NCI-H2171 (cell line): ENCODE data around the gene RTN4RL2.

ENCODE experiments used
- DNase-seq: peaks from one replicate; lab custom pipeline; 2025; lab: John Stamatoyannopoulos, UW

The RTN4RL2 gene

DNA sequence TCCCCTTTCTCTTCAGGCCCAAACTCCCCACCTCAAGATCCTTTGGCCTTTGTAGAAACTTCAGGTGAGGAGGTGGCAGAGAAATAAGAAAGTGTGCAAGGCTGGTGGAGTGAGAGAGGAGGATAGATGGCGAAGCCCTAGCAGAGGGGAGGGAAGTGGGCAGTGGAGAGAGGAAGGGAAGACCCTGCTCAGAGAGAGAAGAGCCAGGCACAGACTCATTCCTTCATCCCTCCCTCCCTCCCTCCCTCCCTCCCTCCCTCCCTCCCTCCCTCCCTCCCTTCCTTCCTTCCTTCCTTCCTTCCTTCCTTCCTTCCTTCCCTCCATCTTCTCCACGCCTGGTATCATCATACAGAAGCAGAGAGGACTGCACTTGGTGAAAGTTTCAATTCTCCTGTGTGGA lies 21.0 kb downstream of the RTN4RL2 start:
- no peak for DNase-seq

DNA sequence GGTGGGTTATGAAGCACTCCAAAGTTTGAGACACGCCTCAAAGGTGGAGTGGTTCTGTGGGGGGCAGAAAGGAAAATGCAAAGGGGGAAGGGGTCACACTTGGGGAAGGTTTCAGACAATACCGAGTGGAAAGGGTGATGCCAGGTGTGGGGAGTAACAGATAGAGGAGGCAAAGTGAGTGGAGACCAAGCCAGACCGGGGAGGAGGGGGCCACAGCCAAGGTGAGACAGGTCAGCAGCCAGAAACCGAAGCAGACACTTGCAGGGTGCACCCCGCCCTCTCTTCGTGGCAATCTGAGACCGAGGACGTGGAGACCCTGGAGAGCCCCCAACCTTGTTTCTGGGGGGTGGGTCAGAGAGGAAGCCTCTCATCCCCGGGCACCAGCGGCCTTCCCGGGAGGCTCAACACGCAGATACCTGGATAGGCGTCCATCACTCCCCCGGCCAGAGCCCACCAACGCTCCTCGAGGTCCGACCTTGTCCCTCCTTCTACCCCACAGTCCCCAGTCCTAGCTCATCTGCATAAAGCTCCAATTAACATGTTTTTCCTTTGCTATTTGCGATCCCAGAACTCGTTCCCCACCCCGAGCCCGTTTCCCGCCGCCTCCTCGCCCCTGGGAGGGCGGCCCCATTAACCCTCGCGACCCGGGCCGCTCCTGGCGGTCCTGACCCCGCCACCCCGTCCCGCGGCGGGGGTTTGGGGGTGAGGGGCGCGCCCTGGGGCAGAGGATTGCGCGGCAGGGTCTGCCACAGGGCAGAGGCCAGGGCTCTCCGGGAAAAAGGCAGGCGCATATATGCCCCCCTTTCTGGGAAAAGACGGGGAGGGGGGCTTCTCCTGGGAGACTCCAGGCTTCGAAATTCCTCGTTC lies 21.8 kb downstream of the RTN4RL2 start:
- DNase-seq: no peak

DNA sequence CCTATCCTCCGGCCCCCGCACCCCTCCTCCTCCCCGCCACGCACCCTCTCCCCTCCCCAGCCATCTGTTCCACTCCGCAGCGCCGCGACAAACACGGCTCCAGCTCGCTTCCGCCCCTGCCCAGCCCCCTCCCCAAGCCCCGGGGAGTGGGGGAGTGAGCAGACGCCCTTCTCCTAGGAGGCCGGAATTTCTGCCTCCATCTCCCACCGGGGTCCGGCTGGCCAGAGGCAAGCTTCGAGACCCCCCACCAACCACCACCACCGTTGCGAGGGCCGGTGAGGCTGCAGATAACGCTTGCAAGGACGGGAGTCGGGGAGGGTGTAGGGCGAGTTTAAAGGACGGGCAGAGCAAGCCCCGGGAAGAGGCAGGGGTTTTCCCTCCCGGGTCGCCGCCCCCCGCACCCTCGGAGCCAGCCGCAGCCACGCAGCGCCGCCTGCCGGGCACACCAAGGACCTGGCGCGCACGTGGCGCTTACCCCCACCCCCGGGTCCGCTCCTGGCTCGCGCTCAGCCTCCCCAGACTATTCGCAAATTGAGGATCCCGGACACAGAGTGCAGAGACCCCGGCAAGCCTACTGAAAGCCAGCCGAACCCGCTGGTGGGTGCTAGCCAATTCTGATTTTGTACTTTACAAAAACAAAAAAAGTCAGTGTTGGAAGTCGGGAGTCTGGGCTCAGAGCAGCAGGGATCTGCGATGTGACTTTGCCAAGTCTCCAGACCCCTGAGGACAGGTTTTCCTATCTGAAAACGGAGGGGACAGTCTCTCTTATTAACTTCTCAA lies 22.6 kb downstream of the RTN4RL2 start:
- peak; percentile 86 for DNase-seq

DNA sequence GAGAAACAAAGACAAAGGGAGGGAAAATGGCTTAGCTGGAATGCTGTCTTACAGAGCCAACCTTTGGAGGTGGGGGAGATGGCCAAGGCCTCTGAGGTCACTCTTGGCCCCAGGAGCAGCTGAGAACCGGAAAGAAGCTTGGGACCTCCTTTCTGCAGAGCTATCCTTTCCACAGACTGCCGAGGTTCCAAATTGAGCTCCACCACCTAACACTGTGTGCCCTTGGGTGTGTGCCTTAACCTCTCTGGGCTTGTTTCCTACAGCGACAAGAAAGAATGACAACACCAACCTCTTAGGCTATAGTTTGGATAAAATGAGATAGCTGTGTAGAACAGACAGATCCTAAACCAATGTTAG lies 23.2 kb downstream of the RTN4RL2 start:
- DNase-seq: no peak

DNA sequence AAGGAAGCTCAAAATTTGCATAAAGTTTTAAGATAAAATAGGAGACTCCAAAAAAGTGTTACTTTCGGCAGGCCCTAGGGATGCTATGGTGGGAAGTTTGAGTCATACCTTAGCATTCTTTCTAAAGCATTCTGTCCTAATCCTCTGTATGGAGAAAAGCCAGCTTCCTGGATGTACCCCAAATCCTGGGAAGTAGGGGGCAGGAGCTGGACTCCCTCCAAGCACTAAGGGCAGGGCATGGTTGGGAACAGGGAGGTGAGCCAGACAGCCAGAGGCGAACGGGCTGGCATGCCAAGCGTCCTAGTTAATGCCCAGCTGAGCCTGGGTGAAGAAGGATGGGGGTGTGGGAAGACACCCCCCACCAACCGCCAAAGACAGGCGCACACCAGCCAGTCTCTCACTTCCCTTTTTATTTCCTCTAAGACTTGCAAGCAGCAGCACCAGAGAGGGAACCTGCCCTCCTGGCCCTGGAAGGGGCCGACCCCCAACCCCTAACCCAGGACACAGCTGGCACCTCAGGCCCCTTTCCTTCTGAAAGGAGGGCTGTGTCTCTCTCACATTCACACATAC lies 23.9 kb downstream of the RTN4RL2 start:
- DNase-seq: no peak

DNA sequence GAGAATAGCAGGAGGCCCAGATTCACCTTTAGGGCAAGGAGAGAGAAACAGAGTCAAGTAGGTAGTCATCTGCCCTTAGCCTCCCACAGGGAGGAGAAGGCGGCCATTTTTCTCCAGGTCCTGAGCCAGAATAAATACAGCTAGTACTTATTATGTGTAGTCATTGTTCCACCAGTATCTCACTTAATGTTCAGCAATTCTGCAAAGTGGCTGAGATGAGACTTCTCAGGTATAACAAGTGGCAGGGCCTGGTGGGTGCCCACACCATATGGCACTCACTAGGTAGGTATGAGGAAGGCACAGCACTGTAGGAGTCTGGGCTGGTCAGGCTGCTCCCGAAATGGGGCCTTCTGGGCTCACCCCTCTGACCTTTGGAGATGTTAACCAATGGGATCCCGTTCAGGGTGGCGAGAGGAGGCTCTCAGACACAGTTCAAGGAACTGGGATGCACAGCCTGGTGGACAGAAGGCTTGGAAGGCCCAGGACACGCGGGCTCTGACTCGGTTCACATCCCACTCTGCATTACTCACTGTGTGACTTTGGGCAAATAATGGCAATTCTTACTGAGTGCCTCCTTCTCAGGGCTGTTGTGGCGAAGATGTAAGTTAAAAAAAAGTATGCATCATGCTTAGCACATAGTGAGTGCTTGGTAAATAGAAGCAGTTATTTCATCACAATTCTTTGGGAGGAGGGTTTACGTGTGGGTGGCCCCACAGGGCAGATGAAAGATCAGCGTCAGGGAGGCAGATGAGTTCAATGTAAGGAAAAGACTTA lies 25.1 kb downstream of the RTN4RL2 start:
- no peak for DNase-seq

DNA sequence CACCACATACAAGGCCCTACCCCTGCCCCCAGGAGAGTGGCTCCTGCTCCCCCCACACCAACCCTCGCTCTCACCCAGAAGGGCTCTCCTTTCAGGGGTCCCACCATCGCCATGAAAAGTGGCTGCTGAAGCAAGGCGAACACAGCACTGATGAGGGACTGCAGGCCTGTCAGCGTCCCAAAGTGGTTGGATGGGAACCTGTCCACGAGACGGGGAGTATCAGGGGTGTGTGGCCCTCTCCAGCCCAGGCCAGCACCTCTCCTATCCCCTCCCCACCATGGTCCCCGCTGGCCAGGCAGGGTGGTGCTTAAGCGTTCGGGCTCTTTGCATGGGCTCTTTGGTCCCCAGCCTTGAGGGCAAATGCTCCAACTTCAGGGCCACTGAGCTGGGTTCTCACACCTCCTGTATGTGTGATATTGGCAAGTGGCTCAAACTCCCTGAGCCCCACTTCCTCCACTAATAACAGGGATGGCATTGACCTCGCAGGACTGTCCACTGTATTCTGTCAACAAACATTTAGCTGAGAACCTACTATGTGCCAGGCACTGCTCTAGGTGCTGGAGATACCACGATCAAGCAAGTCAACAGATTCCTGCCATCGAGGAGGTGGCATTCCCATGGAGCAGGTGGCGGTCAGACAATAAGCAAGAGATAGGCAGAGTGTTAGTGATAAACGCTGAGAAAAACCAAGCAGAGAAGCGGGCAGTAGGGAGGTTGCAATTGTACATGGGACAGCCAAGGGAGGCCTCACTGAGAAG lies 26.9 kb downstream of the RTN4RL2 start:
- DNase-seq: no peak

DNA sequence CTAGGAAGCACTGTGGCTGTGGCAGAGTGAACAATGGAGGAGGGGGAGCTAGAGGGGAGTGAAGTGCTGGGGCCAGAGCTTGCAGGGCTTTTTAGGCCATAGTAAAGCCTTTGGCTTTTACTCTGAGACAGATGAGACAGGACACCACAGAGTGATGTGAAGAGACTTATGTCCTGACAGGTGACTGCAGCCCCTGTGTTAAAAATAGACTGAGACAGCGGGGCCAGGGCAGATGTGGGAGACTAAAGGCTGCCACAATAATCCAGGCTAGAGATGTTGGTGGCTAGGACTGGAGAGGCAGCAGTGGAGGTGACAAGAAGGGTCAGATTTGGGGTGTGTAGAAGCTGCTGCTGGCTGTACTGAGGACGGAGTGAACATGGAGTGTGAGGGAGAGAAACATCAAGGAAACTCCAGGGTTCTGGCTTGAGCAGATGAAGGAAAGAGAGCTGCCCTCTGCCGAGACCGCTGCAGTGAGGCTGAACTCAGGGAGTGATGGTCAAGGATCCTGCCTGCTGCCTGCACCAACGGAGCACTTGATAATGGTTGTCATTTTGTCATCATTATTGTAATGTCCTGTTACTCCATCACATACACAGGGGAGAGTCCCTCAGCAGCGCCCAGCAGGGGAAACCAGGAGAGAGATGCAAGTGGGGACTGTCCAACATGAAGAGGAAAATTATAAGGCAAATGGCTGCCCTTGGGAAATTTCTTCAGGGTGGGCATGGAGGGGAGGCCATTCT lies 27.8 kb downstream of the RTN4RL2 start:
- no peak for DNase-seq

DNA sequence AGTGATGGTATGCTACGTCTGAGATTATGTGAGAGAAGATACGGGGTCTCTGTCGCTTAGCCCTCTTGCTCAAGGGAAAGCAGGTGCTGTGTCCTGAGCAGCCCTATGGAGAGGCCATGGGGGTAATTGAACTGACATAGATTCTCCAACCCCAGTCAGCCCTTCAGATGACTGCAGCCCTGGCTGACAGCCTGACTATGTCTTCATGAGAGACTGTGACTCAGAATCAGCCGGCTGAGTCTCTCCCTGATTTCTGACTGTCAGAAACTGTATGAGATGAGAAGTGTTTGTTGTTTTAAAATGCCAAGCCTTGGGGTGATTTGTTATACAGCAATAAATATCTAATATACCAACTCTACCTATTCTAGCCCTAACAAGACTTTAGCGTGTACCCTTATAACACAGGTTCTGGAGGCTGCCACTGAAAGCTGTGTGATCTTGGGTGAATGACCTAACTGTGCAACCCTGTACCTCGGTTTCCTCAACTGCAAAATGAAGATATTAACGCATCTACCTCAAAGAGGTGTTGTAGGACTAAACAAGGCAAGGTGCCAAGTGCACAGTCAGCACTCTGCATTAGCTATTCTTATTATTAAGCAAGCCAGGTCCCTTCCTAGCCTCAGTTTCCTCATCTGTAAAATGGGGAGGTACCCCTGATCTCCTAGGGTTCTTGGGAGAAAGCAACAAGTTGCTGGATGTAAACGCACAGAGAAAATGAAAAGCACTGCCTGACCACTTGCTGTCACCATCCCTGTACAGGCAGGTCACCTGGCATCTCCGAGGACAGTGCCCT lies 30.3 kb downstream of the RTN4RL2 start:
- DNase-seq: no peak

DNA sequence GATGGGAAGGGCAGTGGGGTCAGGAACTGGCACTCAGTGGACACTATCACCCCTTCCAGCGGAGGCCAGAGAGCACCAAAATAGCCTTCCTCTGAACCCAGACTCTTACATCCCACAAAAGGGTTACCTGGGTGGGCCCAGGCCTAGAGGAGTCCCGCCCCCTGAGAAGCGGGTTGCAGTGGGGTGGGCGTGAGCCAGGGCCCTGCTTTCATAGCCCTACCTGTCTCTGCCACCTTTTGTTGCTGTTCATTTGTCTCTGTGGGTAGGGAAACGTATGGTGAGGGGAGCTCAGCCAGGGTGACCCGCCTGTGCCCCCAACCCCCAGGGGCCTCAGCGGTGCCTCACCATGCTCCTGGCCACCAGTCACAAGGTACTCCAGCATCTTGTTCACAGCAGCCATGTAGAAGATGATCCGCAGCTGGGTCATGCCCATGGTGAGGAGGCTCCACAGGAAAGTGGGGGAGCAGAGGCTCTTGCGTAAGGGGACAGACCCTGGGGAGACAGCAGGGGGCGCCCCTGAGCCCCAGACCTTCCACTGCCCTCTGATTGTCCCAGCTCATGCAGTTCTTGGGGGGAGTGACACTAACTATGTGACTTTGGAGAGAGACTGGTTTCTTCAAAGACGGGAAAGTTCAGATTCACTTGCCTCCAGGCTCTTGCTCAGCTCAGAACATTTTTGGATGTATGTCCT lies 31.2 kb downstream of the RTN4RL2 start:
- no peak for DNase-seq

DNA sequence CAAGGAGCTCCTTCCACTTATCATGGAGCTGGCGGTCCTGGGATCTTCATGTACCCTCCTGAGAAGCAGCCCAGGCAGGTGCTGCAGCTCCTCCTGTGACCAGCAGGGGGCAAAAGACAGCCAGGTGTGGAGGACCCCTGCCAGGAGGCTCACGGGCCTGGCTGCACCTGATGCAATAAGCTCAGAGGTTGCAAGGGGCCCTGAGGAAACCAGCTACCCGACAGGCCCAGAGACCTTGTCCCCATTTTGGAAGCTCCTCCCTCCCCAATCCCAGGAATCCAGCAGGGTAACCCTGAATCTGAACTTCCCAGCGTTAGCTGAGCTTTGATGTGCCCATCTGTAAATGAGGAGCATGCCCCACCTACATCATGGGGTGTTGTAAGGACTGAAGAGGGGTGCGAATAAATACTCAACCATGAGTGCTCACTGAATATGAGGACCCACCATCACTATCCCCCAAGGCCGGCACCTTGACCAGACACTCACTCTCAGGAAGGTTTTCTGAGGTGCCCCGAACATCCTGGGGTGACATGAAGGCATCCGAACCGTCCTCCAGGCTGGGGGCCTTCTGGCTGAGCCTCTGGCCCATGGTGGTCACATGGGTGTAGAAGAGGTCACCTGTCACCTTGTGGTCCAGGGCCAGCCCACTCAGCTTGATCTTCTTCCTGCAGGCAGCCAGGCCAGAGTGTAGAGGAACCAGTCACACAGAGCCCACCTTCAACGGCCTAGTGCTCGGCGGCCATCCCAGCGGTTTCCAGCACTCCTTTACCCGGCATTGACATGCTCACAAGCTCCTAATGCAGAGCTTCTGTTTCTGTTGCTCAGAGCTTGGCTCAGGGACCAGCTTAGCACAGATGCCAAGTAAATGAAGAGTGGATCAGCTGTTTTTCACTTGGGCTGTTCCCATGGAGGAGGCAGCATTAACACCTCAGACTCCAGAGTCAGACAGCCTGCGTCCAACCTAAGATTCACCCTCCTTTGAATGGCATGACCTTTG lies 33.5 kb downstream of the RTN4RL2 start:
- peak; percentile 59 for DNase-seq

DNA sequence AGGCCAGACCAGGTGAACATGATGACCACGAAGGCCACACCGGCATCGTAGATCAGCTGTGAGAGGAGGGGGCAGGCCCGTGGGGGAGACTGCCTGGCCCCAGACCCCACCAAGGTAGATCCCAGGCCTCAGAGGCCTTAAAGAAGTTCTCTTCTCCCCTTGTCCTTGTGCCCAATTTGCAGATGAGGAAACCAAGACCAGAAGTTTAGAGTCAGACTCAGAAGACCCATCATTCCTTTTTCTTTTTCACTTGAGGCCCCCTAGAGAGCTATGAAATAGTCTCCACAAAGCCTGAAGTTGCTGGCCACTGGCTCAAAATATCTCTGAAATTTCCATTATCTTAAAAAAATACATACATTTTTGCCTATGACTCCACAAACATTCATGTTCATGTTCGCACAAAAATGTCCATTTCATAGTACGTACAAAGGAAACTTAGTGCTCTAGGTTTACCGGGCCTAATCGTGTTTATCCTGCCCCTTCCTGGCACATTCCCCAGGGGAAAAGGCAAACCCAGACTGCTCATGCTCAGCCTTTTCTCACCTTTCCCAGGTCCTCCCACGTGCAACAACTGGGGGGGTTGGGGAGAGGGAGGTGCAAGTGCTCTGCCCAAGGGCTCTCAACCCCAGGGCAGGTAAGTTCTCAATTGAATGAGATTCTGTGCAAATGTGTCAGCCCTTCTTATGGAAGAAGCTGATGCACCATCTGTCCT lies 35.9 kb downstream of the RTN4RL2 start:
- no peak for DNase-seq

DNA sequence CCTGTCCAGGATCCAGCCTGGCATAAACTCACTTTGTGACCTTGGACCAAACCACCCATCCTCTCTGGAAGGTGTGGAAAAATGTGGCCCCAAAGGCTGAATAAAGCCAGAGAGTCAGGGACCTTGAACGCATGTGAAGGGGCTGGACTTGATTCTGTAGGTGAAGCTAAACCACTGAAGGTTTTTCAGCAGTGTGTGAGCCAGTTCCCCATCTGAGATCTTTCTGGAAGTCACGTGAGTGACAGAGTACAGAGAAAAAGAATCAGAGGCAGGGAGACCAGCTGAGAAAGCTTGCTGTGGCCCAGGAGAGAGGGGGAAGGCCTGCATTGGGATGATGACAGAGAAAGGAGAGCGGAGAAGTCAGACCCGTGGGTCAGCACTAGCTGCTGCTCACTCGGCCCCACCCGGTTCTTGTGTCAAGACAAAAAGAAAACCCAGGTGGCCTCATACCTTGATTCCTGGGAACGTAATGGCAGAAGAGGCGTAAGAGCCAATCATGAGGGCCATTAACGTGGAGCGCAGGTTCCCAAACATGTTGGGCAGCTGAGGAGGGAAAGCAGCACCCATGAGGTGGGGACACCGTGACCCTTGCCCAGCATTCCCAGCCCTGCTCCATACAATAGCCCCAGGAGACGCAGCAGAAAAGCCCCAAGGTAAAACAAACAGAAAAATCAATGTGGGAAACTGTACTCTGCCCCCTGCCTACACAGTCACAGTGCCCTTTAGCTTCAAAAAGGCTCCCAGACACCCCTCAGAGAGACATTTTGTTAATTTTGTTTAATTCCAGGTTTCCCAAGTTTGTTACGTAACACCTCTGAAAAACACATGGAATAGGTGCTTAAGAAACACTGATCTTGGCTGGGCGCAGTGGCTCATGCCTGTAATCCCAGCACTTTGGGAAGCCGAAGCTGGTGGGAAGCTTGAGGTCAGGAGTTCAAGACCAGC lies 37.2 kb downstream of the RTN4RL2 start:
- DNase-seq: no peak

DNA sequence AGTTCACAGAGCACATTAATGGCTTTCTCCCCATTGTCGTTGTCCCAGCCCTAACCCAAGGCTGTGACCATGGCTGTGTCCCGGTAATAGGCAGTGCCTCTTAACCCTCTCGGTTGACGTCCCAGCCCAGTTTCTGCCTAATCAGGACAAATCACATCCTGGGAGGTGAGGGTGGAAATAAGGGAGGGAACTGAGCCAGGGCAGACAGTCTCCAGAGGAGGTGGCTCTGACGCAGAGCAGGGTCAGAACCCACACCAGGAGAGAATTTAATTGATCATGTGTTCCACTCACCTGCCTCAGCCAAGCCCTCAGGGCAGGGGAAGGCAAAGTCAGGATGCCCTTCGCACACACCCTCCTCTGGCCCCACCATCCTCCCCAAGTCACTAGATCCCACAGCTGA lies 38.2 kb downstream of the RTN4RL2 start:
- no peak for DNase-seq

DNA sequence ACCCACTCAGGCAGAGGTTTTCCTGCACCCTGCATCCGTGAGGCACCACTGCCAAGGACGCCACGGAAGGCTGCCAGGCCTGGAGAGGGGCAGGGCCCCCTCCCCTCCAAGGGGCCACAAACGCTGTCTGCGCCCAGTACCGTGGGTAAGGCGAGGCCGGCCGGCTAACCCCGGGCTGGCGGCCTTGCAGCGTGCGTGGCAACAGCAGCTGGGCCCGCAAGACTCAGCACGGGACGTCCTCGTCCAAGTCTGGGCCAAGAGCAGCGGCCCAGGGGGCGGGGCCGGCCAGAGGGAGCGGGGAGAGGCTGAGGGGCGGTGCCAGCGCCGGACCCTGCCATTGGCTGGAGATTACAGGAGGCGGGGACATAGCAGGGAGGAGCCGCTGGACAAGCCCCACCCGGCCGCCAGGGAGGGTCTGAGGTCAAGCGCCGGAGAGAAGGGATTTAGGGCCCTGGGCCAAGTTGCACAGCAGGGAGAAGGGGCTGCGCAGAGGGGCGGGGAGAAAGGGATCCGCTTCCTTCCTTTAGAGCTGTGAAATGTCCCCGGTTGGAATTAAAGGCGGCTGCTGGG lies 39.2 kb downstream of the RTN4RL2 start:
- DNase-seq: peak; percentile 87

DNA sequence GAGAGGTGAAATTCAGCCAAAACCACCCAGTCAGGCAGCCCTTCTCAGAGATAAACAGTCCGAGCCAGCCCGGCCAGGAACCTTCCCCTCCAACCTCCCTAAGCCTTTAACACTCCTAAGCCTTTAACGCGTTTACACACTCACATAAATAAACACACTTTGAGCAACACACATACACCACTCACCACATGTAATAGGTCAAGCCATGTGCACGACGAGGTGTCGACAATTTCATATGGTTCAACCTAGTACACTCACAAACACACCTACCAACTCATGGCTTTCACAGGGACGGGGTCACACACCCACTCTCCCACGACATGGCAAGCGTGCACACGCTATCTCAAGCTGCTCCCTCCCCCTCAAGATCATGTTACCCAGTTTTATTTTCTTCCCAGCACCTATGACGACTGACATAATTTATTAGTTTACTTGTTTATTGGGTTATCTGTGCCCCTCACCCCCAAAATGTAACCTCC lies 39.7 kb downstream of the RTN4RL2 start:
- DNase-seq: no peak
